ENCODE measurements around the gene SMOC1.

SMOC1 gene, protein sequence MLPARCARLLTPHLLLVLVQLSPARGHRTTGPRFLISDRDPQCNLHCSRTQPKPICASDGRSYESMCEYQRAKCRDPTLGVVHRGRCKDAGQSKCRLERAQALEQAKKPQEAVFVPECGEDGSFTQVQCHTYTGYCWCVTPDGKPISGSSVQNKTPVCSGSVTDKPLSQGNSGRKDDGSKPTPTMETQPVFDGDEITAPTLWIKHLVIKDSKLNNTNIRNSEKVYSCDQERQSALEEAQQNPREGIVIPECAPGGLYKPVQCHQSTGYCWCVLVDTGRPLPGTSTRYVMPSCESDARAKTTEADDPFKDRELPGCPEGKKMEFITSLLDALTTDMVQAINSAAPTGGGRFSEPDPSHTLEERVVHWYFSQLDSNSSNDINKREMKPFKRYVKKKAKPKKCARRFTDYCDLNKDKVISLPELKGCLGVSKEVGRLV

DNA sequence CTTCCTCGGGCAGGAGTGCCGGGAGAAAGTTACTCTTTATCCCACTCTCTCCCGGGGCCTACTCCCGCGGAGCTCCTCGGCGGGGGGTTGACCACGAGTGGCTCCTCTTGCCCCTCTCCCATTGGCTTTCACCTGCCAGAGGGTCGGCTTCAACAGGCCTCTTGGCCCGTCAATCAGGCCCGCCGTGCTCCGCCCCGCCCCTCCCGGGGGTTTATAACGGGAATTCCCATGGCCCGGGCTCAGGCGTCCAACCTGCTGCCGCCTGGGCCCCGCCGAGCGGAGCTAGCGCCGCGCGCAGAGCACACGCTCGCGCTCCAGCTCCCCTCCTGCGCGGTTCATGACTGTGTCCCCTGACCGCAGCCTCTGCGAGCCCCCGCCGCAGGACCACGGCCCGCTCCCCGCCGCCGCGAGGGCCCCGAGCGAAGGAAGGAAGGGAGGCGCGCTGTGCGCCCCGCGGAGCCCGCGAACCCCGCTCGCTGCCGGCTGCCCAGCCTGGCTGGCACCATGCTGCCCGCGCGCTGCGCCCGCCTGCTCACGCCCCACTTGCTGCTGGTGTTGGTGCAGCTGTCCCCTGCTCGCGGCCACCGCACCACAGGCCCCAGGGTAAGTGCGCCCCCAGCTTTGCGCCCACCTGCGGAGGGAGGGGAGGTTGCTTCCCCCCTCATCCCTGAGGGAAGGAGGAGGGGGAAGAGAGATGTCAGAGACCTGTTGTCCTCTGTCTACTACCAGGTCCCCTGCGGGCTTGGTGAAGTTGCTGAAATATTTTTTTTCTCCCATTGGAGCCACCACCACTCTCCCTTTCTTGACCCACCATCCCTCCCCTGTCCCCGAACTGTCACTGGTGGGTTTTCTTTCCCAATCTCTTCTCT, at the start of gene SMOC1:
Gene SMOC1, plus strand, starts transcription at position 242 of the 869 bp plus-strand sequence. Its CDS starts 263 bp downstream, at position 505.
- DNase-seq: no peak

DNA sequence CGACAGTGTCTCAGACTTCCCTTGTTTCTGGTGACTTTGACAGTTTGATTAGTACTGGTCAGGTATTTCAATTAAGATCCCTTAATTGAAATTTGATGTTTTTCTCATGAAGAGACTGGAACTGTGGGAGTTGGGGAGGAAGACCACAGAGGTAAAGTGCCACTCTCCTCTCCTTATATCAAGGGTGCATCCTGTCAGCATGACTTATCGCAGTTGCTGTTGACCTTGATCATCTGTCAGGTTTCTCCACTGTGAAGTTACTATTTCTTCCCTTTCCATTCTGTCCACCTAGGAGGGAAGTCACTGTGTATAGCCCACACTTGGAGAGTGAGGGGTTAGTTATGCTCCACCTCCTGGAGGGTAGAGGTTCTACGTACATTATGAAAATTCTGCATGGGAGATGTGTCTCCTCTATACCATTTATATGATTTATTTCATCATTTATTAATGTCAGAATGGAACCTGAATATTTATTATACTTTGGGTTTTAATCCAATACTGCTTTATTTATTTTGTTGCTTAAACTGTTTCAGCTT, 40.3 kb upstream of the SMOC1 start:
- no peak for DNase-seq

DNA sequence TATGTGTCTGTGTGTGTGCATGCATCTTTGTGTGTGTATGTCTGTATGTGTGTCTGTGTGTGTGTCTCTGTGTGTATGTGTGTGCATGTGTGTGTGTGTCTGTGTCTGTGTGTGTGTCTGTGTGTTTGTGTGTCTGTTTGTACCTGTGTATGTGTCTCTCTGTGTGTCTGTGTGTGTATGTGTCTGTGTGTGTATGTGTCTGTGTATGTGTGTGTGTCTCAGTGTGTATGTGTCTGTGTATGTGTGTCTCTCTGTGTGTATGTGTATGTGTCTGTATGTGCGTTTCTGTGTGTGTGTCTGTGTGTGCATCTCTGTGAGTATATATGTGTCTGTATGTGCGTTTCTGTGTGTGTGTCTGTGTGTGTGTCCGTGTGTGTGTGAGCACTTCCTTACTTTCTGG, 39.6 kb upstream of the SMOC1 start:
- DNase-seq: no peak

DNA sequence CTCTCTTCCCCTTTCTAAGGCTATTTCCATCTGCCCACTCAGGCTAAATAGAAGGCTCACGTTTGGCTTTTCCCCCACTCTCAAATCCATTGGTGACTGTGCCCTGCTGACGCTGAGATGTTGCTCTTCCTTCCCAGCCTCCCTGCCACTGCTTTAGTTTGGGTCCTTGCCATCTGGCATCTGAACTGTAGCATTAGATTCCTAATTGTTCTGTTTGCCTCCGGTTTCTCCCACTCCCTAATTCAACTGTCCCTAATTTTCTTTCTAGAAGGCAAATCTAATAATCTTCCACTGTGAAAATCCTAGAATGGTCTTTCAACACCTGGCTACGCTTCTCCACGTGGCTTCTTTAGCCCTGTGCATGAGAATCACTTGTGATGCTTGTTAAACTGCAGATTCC, 37.6 kb upstream of the SMOC1 start:
- no peak for DNase-seq

DNA sequence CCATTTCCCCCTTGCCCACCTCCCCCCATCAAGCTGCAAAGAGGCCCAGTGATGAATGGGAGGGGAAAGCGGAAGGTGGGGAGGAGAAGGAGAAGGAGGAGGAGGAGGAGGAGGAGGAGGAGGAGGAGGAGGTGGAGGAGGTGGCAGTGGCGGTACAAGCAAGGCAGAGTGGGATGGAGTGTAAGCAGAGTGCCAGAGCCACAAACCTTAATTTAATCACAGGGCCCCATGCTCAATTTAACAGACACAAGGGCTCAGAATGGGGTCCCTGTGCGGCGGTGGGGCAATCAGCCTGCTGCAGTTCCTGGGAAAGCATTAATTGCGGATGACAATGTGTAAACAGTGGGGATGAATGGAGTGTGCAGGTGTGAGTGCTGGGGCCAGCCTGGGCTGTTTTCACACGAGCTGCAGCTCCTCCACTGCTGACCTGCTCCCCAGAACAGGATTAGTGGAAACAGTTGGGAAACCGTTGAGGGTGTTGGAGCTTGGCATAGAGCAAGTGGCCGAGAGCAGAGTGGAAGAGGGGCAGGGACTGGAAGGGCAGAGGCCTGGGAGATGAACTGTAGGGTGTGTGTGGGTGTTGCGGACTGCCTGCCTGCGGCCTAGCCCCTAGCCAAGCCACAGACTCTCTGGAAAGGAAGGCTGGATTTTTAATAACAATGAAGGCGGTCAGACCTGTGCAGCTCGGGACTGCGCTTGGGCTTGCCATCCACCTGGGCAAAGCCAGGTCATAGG, 36.4 kb upstream of the SMOC1 start:
- DNase-seq: peak; percentile 26

DNA sequence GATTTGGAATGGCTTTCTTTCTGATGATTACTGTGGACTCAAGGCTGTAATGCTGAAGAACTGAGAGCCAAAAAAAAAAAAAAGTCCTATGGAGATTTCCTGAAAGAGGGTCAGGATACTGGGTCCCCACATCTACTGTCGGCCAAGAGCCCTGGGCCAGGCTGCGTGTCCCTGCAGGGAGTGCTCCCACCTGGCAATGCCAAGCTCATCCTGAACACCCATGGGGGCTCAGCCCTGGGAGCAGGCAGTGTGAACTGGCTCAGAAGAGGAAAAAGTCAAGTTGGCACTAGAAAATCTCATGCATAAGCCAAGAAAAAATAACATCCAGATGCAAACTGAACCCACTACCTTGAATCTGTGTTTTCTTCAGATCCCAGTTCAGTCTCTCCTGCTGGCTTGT, 35.0 kb upstream of the SMOC1 start:
- no peak for DNase-seq

DNA sequence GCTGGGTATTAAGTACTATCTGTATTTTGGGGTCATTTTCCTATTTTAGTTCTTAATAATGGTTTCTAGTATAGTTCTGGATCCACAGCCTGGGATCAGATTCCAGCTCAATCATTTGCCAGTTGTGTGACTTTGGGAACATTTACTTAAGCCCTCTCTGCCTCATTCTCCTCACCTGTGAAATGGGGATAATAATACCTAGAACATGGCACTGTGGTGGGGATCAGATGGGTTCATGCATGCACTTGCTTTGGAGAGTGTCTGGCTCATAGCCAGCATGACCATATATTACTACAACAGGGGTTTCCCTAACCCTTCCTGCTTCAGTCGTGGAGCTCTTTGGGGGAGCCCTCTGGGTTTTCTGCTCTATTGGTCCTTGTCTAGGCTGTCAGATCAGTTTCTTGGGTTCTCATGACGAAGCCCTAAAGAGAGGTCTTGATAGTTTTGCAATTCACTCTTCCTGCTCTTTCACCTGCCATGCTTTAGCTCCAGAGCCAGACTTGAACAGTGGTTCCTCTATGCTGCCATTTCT, 34.1 kb upstream of the SMOC1 start:
- DNase-seq: no peak

DNA sequence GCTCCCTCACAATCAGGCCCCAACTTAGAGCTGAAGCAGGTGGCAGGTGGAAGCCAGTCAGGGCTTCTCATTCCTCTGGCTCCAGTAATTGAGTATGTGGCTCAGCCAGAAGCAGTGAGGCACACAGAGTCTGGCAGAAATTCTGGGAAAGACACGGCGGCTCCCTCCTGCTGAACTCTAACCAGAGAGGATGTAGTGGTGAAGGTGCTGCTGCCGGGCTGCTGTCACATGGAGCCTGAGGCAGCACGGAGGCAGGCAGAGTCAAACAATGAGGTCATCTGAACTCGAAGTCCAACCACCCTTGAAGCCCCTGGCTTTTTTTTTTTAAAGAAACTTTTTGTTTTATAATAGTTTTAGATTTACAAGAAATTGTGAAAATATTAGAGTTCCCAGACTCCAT, 33.4 kb upstream of the SMOC1 start:
- no peak for DNase-seq

DNA sequence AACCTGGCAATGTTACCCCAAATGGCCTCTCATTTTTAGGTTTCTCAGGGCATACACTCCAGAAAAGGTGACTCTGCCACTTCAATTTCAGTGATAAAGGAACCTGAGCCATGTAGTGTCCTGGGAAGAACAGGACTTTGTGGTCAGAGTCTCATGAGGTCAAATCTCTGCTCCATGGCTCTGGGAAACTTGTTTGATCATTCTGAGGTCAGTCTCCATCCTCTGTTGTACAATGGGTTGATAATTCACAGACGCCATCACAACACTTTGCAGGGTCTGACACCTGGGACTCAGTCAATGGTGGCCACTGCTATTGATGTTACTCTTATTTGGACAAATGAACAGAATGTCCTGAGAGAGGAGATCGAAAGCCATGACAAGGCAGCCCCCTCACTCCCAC, 31.1 kb upstream of the SMOC1 start:
- DNase-seq: no peak

DNA sequence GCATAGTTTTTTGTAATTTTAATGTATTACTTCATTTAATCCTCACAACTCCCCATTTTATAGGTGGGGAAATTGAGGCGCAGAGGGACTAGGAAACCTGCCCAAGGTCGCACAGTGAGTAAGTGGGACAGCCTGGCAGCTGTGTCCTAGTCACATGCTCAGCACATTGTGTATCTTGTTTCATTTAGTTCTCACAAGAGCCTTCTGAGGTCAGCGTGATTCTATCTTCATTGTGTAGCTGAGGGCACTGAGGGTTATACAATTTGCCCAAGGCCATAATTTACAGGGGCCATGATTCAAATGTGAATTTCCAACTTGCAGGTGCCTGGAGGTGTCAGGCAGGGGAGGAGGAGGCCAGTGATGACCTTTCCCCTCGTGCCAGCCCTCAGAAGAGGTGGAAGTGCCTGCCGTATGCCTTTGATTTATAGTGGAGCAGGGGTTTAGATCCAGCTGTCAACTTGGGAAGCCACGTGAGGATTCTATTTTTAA, 30.3 kb upstream of the SMOC1 start:
- no peak for DNase-seq

DNA sequence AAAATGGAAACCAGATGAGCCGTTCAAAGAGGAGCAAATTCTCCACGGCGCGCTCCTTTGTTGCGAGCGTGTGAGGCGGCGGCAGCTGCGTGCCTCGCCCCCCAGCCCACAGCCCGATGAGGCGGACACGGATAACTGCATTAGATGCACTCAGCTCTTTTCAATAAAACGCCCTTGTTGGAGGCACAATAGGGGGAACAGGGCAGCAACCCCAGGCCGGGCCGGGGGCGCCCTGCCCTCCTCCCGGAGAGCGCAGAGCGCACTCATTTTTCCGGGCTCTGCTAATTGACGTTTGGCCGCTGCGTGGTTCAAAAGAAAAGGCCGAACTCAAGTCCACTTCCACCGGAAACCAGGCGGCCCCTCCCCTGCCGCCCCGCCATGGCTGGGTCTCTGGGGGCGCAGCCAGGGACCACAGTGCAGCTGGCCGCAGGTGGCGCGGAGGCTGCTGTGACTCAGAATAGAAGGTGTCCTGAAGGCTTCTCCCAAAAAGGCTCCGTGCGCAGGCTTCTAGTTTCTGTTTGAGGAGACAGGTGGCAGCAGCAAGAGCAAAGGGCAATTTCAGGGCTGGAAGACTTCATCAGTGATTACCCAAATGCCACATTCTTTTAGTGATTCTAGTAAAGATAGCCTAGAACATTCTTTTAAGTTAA, 29.0 kb upstream of the SMOC1 start:
- no peak for DNase-seq

DNA sequence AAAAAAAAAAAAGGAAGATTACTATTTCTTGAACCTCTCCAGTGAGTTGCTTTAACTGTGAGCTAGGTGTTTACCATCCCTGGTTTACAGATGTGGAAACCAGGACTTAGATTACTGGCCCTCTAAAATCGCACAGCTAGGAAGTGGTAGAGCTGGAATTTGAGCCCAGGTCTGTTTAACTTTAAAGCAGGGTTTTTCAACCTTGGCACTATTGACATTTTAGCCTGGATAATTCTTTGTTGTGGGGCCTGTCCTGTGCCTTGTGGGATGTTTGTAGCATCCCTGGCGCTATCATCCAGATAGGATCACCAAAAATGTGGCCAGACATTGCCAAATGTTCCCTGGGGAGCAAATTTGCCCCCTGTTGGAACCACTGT, 28.5 kb upstream of the SMOC1 start:
- DNase-seq: no peak

DNA sequence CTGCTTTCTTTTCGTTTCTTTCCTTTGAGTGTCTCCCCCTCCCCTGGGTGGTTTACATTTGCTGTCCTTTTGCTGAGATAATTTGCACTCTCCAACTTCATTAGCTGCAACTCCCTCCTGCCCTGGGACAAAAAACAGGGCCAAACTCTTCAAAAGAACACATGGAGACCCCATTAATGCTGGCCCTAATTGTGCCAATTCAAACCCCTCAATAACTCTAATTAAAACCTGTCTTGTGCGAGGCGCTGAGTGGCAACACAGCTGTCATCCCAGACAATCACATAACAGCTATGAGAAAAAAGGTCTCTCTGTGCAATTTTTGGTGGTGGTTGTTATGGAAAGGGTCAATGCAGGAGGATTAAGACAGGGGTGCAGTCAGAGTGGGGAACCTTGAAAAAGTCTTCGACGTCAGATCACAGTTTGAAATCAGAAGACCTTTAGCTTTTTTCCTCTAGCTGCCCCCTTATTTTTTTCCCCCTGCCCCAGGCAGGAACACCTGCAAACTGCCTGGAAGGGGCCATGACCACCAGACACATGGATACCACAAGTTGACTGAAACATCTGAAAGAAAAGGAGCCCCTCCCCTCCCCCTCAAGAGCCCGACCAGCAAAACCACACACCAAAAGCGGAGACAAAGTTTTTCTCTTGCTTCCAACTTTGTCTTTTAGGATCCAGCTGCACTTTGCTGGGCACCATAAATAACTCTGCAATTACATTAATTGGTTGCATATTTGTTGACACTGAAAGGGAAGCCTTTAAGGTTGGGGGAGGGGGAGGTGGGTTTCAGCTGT, 26.5 kb upstream of the SMOC1 start:
- DNase-seq: no peak

DNA sequence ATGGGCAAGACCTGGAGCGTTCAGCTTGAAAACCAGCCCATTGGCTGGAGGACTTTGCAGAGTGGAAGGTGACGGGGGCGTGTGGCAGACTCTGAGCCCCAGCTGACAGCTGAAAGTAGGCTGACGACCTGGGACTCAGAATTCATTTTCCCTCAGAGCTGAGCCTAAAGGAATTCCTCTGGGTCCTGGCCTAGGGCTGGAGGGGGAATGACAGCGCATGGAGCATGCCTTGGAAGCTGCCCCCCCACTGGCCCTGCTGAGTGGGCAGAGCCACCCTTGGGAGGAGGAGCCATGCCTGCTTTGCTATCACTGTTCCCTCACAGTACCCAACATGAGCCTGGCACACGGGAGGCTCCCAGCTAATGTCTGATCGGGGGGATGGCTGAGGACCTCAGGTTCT, 25.4 kb upstream of the SMOC1 start:
- no peak for DNase-seq

DNA sequence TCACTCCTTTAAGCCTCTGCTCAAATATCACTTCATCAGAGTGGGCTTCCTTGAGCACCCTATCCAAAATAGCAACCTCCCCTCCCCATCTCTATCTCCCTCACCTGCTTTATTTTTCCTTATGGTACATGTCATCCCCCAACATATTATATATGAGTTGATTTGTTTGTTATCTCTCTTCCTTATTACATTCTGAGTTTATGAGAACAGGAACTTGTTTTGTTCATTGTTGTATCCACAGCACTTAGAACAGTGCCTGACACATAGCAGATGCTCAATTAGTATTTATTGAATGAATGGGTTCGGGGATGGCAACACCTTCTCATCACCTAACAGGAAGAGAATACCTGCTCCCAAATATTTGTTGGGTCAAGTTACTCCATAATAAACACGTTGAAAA, 24.6 kb upstream of the SMOC1 start:
- DNase-seq: no peak

DNA sequence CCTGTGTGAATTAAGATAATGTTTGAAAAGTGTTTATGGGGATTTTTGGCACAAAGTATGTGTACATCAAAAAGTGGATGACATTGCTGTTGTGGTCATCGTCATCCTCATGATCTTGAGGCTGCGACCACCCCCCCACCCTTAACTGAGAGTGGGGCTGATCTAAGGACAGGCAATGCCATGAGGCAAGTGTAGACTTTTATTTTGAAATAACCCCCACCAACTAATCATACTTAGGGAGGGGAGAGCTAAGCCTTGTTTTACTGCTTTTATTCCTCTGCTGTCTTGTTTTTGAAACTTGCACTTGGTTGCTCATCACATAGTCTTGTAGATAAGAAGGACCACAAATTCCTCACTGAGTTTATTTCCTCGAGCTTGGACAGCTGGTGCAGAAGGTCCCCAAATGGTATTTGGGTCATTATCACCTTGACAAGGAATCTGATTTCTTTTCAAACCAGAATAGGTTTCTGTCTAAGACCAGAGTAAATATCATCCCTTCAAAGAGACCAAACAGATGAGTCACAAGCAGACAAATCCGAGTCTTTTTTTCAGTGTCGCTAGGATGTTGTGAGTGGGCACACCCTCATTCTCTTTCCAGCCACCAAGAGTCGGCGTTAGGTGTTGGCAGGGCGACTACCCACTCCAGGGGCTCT, 23.9 kb upstream of the SMOC1 start:
- DNase-seq: no peak

DNA sequence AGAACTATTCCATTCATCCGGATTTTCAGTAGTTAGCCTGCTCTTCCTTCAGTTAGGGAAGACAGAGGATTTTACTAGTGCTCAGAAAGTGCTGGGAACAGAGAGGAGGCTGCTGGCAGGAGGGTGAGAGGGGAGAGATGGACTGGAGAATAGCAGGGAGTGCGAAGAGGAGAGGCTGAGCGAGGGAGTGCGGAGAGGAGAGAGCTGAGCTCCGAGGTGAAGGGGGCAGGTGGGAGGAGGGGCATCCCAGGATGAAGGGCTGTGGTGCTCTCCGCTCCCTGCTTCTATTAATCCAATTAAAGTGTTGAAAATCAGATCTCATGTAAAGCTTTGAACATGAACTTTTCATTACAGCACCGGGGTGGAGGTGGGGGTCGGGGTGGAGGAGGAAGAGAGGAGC, 20.4 kb upstream of the SMOC1 start:
- DNase-seq: no peak

DNA sequence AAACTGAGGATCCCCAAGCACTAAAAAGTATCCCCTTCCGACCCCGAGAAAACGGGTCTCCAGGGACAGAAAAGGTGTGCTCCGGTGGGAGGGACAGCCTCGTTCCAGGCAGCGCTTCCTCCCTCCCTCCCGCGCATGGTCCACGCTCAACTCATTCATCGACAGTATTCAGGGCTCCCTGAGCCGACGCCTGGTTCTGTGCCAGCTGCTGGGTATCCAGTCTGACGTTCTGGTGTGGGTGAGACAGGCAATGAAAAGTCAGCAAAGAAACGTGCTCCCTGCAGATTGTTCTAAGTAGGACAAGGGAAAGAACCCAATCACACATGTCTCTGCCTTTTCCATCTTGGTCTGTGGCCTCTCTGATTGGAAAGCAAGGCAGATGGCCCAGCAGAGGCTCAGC, 19.6 kb upstream of the SMOC1 start:
- no peak for DNase-seq

DNA sequence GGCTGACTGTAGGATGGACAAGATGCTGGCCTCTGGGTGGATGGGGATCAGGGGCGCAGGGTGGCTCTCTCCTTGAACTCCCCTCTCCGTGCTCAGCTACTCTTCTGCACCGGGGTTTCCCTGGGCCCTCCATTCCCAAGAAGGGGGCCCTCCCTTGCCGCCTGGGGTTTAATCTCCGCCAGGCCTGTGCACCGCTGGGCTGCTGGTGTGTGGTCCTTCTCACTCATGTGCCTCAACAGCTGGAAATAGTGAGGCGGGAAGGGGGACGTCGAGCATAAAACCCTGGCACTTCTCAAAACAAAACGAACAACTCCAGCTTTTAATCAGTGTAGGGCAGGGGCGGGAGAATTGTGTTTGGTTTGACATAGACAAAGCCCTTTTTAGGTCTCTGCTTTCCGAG, 19.0 kb upstream of the SMOC1 start:
- DNase-seq: no peak

DNA sequence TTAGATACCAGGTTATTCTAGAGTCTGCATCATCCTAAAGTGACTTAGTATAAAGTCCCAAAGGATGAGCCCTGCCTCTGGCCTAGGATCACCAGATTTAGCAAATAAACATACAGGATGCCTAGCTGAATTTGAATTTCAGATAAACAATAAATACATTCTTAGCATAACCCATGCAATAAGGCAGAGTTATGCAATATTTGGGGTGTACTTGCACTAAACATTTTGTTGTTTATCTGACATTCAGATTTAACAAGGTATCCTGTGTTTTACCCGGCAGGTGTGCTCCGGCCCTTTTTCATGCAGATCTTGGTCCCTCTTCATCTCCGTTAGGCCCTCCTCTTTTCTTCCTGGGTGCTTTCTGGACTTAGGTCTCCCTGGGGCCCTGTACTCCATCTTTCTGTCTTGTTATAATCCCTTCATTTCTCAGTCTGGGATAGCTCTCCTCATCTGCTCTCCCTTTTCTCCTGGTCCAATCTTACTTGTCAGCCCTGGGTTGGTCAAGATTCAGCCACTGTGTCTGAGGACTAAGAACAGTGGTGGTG, 18.1 kb upstream of the SMOC1 start:
- DNase-seq: no peak

DNA sequence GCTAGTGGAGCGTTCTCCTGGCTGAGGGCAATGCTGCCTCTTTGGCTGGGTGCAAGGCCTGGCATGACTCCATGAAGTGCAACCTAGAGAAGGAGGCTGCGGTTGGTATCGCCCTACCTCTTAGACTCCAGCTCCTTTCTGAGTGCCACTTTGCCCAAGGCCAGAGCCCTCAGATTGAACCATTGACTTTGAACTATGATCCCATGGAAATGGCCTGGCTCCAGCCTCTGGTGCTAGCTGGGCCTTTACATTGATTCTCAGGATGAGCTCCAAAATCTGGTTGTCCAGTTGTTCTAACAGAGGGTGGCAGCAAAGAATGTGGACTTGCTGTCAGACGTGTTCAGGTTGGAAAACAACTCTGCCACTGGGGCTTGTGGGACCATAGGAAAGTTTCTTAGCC, 16.1 kb upstream of the SMOC1 start:
- DNase-seq: no peak
